Right lobe of liver (tissue), 6 donors: ENCODE results near the gene ATP12A. TPM values are rescaled to one million over a fixed set of nuclear protein-coding genes. Genes with fewer than 3 reads are reported as not detected.

Experiments
- ATAC-seq, 4 donors: fragments of 200-7000 bp; cut with Tn5 transposase; one replicate each; pipeline ENCODE4 v1.9.1; 2020; ENCODE audit warnings: mild to moderate bottlenecking in 4 of 4, moderate library complexity in 4 of 4
- DNase-seq, 3 donors: peaks; one replicate each; pipeline ENCODE4 v3.0.0-alpha.2; 2020
- H3K27ac ChIP-seq, 3 donors: fragments of 200-600 bp; one replicate each; pipeline ENCODE4 v1.8.0; 2022
- H3K27me3 ChIP-seq, 2 donors: fragments of 200-600 bp; one replicate each; pipeline ENCODE4 v1.8.0; 2022
- H3K36me3 ChIP-seq, 4 donors: fragments of 200-600 bp; sonication (generic) in 1 of 4; one replicate each; pipeline versions ENCODE4 v1.5.1 to v1.8.0; 2017 to 2022; ENCODE audit warnings: control low read depth in 1 of 4
- H3K4me1 ChIP-seq, 4 donors: fragments of 200-600 bp; sonication (generic) in 1 of 4; one replicate each; pipeline versions ENCODE4 v1.5.1 to v1.8.0; 2017 to 2022; ENCODE audit warnings: control low read depth in 1 of 4
- H3K4me3 ChIP-seq, 3 donors: fragments of 200-600 bp; one replicate each; pipeline ENCODE4 v1.8.0; 2022
- H3K9me3 ChIP-seq, 4 donors: fragments of 200-600 bp; sonication (generic) in 1 of 4; one replicate each; pipeline versions ENCODE4 v1.5.1 to v1.8.0; 2017 to 2022; ENCODE audit warnings: control low read depth in 1 of 4
- CTCF ChIP-seq, 4 donors: fragments of 200-600 bp in 3 of 4; fragments of 450-650 bp in 1 of 4; IDR thresholded peaks; one replicate each; pipeline versions ENCODE4 v1.5.1 to v1.8.0; 2016 to 2022; ENCODE audit warnings: antibody characterized with exemption in 4 of 4, mild to moderate bottlenecking in 2 of 4
- POLR2A ChIP-seq: fragments of 450-650 bp; IDR thresholded peaks from one replicate; pipeline ENCODE4 v1.6.1; 2017; ENCODE audit warnings: antibody characterized with exemption, mild to moderate bottlenecking
- whole genome bisulfite sequencing: methylation state at CpG from one replicate; pipeline ENCODE4 v1.1.6; 2018; ENCODE audit warnings: low coverage, low lambda C conversion rate; ENCODE audit not compliant: insufficient coverage; ENCODE audit errors: missing lambda C conversion rate; 5-methylcytosine and 5-hydroxymethylcytosine counted together
- intact Hi-C, 2 donors: fragments of 100-400 bp; cut with DNase I; formaldehyde crosslinking; loops; one replicate each; pipeline versions ENCODE4 v1.11.2 to v1.14.1; 2022
- total RNA-seq, 6 experiments: library from RNA; depleted of rRNA in 2 of 6; stranded (reverse); fragments of >200 nt in 2 of 6; fragmentation: NEBNext Ultra II Directional in 3 of 6; extraction: Animal tissue kit (Norgen Biotek cat#: 25700) in 3 of 6; gene quantifications; one replicate each; pipeline versions ENCODE4 v1.1.0 to v1.2.4, GENCODE V29; 2016 to 2023
- donor health status: DM: no; HTN: yes; CAD: no.
- donor health status: DM: no; HTN: no; CAD: no.
- donor health status: DM: no; HTN: no; CAD: no.
- donor health status: DM: no; HTN: yes; CAD: no.
- donor health status: DM: no; HTN: yes; CAD: no.

ATP12A gene
- total RNA-seq, 6 experiments from 2014 or later = not detected

GRCh38 chr13:24734950-24735349 lies 54.7 kb downstream of the ATP12A start:
- H3K27me3 ChIP-seq = no peaks in the 10 kb centered on the region
- no peak overlapping the region for H3K27ac ChIP-seq
- no peaks in the 10 kb centered on the region for H3K9me3 ChIP-seq
- no peak overlapping the region for H3K4me3 ChIP-seq
- 22% methylated on average over 4 of the region's 4 CpGs for WGBS
- H3K36me3 ChIP-seq = no peaks in the 10 kb centered on the region
- no peak for TF ChIP-seq CTCF (IDR thresholded peaks at IDR 0.05)
- no peak for TF ChIP-seq POLR2A
- ATAC-seq = no peak
- intact Hi-C loops = no loop called here
- H3K4me1 ChIP-seq = no peaks in the 10 kb centered on the region
- DNase-seq = no peak

DNA sequence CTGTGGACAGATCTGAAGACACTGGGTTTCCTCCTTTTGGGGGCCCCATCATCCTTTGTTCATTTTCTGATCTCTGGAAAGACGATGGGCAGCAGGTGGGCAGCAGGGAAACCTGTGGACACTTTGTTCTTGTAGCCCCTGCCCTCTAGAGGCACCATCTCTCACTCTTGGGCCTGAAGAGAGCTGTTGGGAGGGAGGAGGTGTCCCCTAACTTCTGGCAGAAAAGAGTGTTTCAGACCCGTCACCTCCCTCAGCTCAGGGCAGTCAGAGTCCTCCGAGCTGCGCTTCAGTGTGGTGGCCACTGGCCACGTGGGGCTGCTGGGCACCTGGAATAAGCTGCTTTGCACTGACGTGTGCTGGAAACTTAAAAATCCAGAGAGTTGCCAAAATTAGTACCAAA lies 56.8 kb downstream of the ATP12A start:
- H3K36me3 ChIP-seq = no peaks in the 10 kb centered on the region
- DNase-seq (no peak), ATAC-seq (no peak)
- TF ChIP-seq POLR2A = no peak
- TF ChIP-seq CTCF (IDR thresholded peaks at IDR 0.05) = no peak
- no peaks in the 10 kb centered on the region for H3K4me1 ChIP-seq
- intact Hi-C loops = no loop called here
- H3K27ac ChIP-seq = no peak overlapping the region
- H3K27me3 ChIP-seq = no peaks in the 10 kb centered on the region
- H3K9me3 ChIP-seq = no peaks in the 10 kb centered on the region
- H3K4me3 ChIP-seq = no peak overlapping the region
- WGBS = 79% methylated on average over 4 of the region's 6 CpGs

DNA sequence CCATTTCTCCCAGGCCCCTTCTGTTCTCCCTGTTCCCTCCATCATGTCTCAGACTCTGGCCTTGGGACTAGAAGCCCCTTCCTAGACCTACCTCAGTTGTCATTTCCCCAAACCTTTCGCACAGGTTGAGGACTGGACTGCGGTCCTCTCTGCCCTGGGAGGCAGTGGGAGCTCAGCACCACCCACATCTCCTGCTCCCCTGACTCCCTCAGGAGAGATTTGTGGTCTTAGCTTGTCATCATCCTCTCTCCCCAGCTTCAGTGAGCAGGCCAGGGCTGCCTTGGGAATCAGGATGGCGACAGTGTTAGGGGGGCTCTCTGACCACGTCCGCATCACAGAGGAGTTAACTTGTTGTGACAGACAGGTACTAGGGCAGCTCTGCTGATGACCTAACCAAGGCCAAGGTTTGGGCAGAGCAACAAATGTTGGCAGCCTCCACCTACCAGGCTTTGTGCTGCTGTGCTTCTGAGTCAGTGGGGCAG lies 58.2 kb downstream of the ATP12A start:
- no peaks in the 10 kb centered on the region for H3K4me1 ChIP-seq
- no peaks in the 10 kb centered on the region for H3K27me3 ChIP-seq
- no peak for DNase-seq
- no peak for TF ChIP-seq CTCF (IDR thresholded peaks at IDR 0.05)
- no peak for TF ChIP-seq POLR2A
- H3K4me3 ChIP-seq = no peak overlapping the region
- ATAC-seq = no peak
- intact Hi-C loops = no loop called here
- H3K36me3 ChIP-seq = no peaks in the 10 kb centered on the region
- H3K9me3 ChIP-seq = no peaks in the 10 kb centered on the region
- no peak overlapping the region for H3K27ac ChIP-seq
- WGBS = 79% methylated on average over 5 of the region's 5 CpGs

DNA sequence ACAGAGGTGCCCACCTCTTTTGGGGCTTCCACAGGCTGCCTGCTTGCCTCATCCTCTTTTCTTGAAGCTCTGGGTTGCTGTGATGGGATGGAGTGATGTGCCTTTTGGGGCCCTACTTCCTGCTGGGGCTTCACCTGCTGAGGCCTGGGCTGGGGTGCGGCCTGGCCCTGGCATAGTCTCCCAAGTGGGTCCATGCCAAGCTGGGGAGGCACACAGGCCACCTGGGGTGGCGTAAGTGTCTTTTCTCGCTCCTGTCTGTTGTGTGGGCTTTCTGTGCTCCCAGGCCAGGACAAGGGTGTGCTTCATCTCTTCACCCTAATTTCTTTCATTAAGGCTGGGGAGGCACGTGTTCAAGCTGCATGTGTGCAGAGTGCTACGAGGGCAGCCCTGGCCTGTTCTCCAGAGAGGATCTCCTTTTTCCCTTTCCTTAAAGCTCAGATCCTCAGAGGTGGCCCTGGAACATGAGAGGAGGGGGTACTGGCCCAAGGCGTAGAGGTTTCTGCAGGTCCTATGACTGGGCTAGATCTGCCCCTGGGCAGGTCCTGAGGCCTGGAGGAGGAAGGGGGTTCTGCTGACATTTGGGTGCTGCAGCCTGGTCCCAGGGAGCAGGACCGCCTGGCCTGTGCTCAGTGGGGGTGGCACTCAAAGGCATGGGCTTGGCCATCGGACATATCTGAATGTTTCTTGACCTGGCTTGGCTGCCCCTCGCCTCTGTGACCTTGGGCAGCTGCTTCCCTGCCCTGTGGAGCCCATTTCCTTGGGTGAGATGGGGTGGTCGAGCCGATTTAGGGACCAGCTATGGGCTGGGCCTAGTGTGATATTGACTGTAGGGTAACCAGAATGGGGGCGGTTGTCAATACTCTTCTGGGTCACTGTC lies 60.0 kb downstream of the ATP12A start:
- ATAC-seq = no peak
- TF ChIP-seq POLR2A = no peak
- no peak for TF ChIP-seq CTCF (IDR thresholded peaks at IDR 0.05)
- H3K4me1 ChIP-seq = no peaks in the 10 kb centered on the region
- no peaks in the 10 kb centered on the region for H3K9me3 ChIP-seq
- intact Hi-C loops = no loop called here
- no peaks in the 10 kb centered on the region for H3K36me3 ChIP-seq
- no peak overlapping the region for H3K4me3 ChIP-seq
- no peak overlapping the region for H3K27ac ChIP-seq
- 70% methylated on average over 8 of the region's 12 CpGs for WGBS
- DNase-seq = no peak
- no peaks in the 10 kb centered on the region for H3K27me3 ChIP-seq
